ENCODE data around the gene MEF2C. TPM values are rescaled to one million over a fixed set of nuclear protein-coding genes. Genes with fewer than 3 reads are reported as not detected.

Gene MEF2C
- total and polyA plus RNA-seq, 2 donors (not counting 1 experiment from before 2014, with no cell fraction given), result 12.2 to 15.7 TPM

DNA sequence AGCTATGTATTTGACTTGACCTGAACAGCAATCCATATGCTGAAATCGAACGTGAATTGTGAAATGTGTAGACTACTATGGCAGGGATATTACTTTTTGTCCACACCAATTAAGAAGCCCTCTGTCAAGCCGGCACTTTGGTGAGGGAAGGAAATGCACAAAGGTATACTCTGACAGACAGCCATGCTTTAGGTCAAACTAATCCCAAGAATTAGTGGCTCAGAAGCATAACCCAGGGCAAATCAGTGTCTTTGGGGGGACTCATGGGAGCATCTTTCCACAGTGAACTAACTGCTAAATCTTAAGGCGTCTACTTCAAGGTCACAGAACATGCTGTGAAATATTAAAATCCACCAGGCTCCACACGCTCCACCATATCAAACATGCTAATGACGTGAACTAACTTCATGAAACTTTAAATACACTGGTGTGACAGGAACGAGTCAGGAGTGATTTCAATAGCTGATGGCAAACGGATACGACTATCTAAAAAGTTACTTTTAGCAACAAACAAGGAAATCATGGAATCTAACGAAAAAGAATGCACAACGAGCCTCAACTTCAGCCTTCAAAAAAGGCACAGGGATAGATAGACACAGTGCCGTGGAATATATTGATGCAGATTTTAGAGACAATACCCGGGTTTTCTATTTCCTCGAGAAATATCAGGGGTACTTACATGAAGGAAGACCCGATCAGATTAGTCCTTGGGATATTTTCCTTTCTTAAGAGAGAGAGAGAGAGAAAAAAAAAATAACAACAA, 527 bp downstream of the MEF2C start:
- Histone ChIP-seq H2AFZ (ENCODE audit: low read length) (peak overlapping the region; percentile 78), H3K9ac (ENCODE audit: insufficient read depth, low read length) (peak overlapping the region; percentile 76), H3K79me2 (ENCODE audit: control insufficient read depth, insufficient read depth, low read length) (peaks cover 30% of the 10 kb centered on the region), H3K4me2 (ENCODE audit: extremely low read depth, insufficient read depth, low read length) (peak overlapping the region; percentile 87), H3K9me3 (ENCODE audit: control insufficient read depth, insufficient read depth, low read depth, low read length) (no peaks in the 10 kb centered on the region), H3K27me3 (ENCODE audit: control insufficient read depth, insufficient read depth, low read length) (no peaks in the 10 kb centered on the region), H4K20me1 (ENCODE audit: control insufficient read depth, extremely low read depth, insufficient read depth, low read length) (no peaks in the 10 kb centered on the region), H3K4me3 (replicated peaks in 1 of 4; ENCODE audit: control extremely low read depth in 1 of 4, insufficient read depth in 1 of 4, low read depth in 3 of 4, low read length in 4 of 4) (peak overlapping the region; percentile 73 to 86 (median 80)), H3K27ac (ENCODE audit: insufficient read depth, low read length) (peak overlapping the region; percentile 77), H3K36me3 (ENCODE audit: control insufficient read depth, insufficient read depth, low read length) (no peaks in the 10 kb centered on the region), H3K4me1 (ENCODE audit: control insufficient read depth, extremely low read depth, insufficient read depth, low read length) (peaks cover 8% of the 10 kb centered on the region)
- no peak for TF ChIP-seq EZH2 (IDR thresholded peaks at IDR 0.05; ENCODE audit: low read length, missing control alignments)
- TF ChIP-seq, protein P1, sequence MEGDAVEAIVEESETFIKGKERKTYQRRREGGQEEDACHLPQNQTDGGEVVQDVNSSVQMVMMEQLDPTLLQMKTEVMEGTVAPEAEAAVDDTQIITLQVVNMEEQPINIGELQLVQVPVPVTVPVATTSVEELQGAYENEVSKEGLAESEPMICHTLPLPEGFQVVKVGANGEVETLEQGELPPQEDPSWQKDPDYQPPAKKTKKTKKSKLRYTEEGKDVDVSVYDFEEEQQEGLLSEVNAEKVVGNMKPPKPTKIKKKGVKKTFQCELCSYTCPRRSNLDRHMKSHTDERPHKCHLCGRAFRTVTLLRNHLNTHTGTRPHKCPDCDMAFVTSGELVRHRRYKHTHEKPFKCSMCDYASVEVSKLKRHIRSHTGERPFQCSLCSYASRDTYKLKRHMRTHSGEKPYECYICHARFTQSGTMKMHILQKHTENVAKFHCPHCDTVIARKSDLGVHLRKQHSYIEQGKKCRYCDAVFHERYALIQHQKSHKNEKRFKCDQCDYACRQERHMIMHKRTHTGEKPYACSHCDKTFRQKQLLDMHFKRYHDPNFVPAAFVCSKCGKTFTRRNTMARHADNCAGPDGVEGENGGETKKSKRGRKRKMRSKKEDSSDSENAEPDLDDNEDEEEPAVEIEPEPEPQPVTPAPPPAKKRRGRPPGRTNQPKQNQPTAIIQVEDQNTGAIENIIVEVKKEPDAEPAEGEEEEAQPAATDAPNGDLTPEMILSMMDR (conservative IDR thresholded peaks at IDR 0.05 in 1 of 2, IDR thresholded peaks at IDR 0.05 in 1 of 2; ENCODE audit: low read depth in 1 of 2, low read length in 2 of 2), result no peak
- peak in 1 of 2 donors; percentile 26 for DNase-seq (ENCODE audit: low read depth in 2 of 2)

DNA sequence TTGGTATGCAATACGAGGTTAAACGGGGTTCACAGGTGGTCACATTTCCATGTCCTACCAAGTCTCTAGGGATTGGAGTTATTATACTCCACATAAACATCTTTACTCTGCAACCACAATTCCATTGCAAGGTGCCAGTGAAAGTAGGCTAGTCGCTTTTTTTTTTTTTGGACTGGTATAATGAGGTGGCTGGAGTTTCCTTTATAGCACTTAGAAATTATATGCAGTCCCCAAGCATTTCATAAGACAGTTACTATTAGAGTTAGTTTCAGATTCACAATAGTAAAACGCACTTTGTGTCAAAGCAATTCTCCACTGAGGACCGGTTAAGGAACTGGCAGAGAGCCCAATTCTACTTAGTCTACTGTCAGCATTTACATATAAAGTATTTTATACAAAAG, 1.4 kb downstream of the MEF2C start:
- peak in 1 of 2 donors; percentile 41 for DNase-seq (ENCODE audit: low read depth in 2 of 2)
- Histone ChIP-seq H3K4me1 (ENCODE audit: control insufficient read depth, extremely low read depth, insufficient read depth, low read length) (peaks cover 8% of the 10 kb centered on the region), H3K27me3 (ENCODE audit: control insufficient read depth, insufficient read depth, low read length) (no peaks in the 10 kb centered on the region), H3K9me3 (ENCODE audit: control insufficient read depth, insufficient read depth, low read depth, low read length) (no peaks in the 10 kb centered on the region), H3K27ac (ENCODE audit: insufficient read depth, low read length) (no peak overlapping the region), H3K4me2 (ENCODE audit: extremely low read depth, insufficient read depth, low read length) (peak overlapping the region; percentile 87), H3K9ac (ENCODE audit: insufficient read depth, low read length) (peak overlapping the region; percentile 18), H2AFZ (ENCODE audit: low read length) (no peak overlapping the region), H3K79me2 (ENCODE audit: control insufficient read depth, insufficient read depth, low read length) (peaks cover 35% of the 10 kb centered on the region), H3K4me3 (replicated peaks in 1 of 4; ENCODE audit: control extremely low read depth in 1 of 4, insufficient read depth in 1 of 4, low read depth in 3 of 4, low read length in 4 of 4) (peak overlapping the region; percentile 73 to 86 (median 80)), H3K36me3 (ENCODE audit: control insufficient read depth, insufficient read depth, low read length) (no peaks in the 10 kb centered on the region), H4K20me1 (ENCODE audit: control insufficient read depth, extremely low read depth, insufficient read depth, low read length) (no peaks in the 10 kb centered on the region)
- no peak for TF ChIP-seq EZH2 (IDR thresholded peaks at IDR 0.05; ENCODE audit: low read length, missing control alignments)
- TF ChIP-seq, protein P1 (conservative IDR thresholded peaks at IDR 0.05 in 1 of 2, IDR thresholded peaks at IDR 0.05 in 1 of 2; ENCODE audit: low read depth in 1 of 2, low read length in 2 of 2), result no peak

DNA sequence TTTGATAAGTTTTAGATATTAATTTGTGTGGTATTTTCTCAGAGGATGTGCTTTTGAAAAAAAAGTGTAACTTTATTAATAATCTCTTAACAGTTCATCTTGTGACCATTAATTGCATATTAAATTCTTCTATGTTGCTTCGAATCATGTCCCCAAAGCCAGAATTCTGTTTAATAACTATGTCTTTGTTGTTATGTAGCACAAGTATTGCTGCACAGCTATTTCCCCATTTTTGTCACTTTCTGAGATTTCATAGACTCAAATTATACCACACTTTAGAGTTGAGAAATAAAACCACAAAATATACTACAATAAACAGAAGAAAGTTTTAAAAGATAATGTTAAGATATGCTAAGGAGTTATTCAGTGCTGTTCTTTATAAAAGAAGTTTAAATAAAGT, 2.8 kb downstream of the MEF2C start:
- no peak for TF ChIP-seq EZH2 (IDR thresholded peaks at IDR 0.05; ENCODE audit: low read length, missing control alignments)
- TF ChIP-seq, protein P1 (conservative IDR thresholded peaks at IDR 0.05 in 1 of 2, IDR thresholded peaks at IDR 0.05 in 1 of 2; ENCODE audit: low read depth in 1 of 2, low read length in 2 of 2), result no peak
- H3K27ac ChIP-seq (ENCODE audit: insufficient read depth, low read length), result peak overlapping the region; percentile 56
- peaks cover 40% of the 10 kb centered on the region for H3K79me2 ChIP-seq (ENCODE audit: control insufficient read depth, insufficient read depth, low read length)
- H3K4me2 ChIP-seq (ENCODE audit: extremely low read depth, insufficient read depth, low read length), result peak overlapping the region; percentile 87
- peak overlapping the region in 1 of 4 experiments; percentile 26 for H3K4me3 ChIP-seq (replicated peaks in 1 of 4; ENCODE audit: control extremely low read depth in 1 of 4, insufficient read depth in 1 of 4, low read depth in 3 of 4, low read length in 4 of 4)
- H3K9me3 ChIP-seq (ENCODE audit: control insufficient read depth, insufficient read depth, low read depth, low read length), result no peaks in the 10 kb centered on the region
- no peaks in the 10 kb centered on the region for H3K36me3 ChIP-seq (ENCODE audit: control insufficient read depth, insufficient read depth, low read length)
- H3K4me1 ChIP-seq (ENCODE audit: control insufficient read depth, extremely low read depth, insufficient read depth, low read length), result peaks cover 8% of the 10 kb centered on the region
- peak overlapping the region; percentile 13 for H3K9ac ChIP-seq (ENCODE audit: insufficient read depth, low read length)
- no peak overlapping the region for H2AFZ ChIP-seq (ENCODE audit: low read length)
- H4K20me1 ChIP-seq (ENCODE audit: control insufficient read depth, extremely low read depth, insufficient read depth, low read length), result no peaks in the 10 kb centered on the region
- H3K27me3 ChIP-seq (ENCODE audit: control insufficient read depth, insufficient read depth, low read length), result no peaks in the 10 kb centered on the region
- DNase-seq (ENCODE audit: low read depth in 2 of 2), result no peak
